HT-29 (cell line): ENCODE measurements around the gene CHRDL2. TPM values are rescaled to one million over a fixed set of nuclear protein-coding genes. Genes with fewer than 3 reads are reported as not detected.

ENCODE experiments used
- DNase-seq: peaks from one replicate; pipeline ENCODE4 v3.0.0-alpha.2; 2015; ENCODE audit warnings: low spot score
- total RNA-seq: library from RNA; depleted of rRNA; stranded (reverse); fragments of >200 nt; shearing (Covaris generic); gene quantifications from 2 replicates; pipeline ENCODE4 v1.2.3, GENCODE V29; 2014

Gene CHRDL2
- total RNA-seq, 1 experiment from 2014 or later, result not detected

- no peak for DNase-seq
These were observed 20.8 kb downstream of the CHRDL2 start for GRCh38 chr11:74710281-74710938.

- DNase-seq, result no peak
These were observed 22.1 kb downstream of the CHRDL2 start for GRCh38 chr11:74709175-74709574.

GRCh38 chr11:74707602-74708510 is 23.4 kb downstream of the CHRDL2 start:
- no peak for DNase-seq

GRCh38 chr11:74707182-74707581 is 24.0 kb downstream of the CHRDL2 start:
- no peak for DNase-seq

- no peak for DNase-seq
These were observed 28.0 kb downstream of the CHRDL2 start for GRCh38 chr11:74703211-74703610.

GRCh38 chr11:74702383-74703007 is 28.7 kb downstream of the CHRDL2 start:
- peak; percentile 82 for DNase-seq

GRCh38 chr11:74701351-74701750 is 29.9 kb downstream of the CHRDL2 start:
- peak; percentile 28 for DNase-seq

- DNase-seq, result no peak
These were observed 31.4 kb downstream of the CHRDL2 start for GRCh38 chr11:74699615-74700396.

GRCh38 chr11:74697722-74698121 is 33.5 kb downstream of the CHRDL2 start:
- DNase-seq, result no peak

GRCh38 chr11:74696939-74697675 is 34.1 kb downstream of the CHRDL2 start:
- DNase-seq, result no peak

- no peak for DNase-seq
These were observed 34.7 kb downstream of the CHRDL2 start for GRCh38 chr11:74696500-74696899.

GRCh38 chr11:74695705-74696280 is 35.4 kb downstream of the CHRDL2 start:
- DNase-seq, result no peak

GRCh38 chr11:74694136-74694930 is 36.9 kb downstream of the CHRDL2 start:
- peak; percentile 44 for DNase-seq

GRCh38 chr11:74693531-74693930 is 37.7 kb downstream of the CHRDL2 start:
- DNase-seq, result no peak

GRCh38 chr11:74691755-74692154 is 39.5 kb downstream of the CHRDL2 start:
- no peak for DNase-seq

GRCh38 chr11:74689666-74690065 is 41.6 kb downstream of the CHRDL2 start:
- DNase-seq, result no peak

- DNase-seq, result no peak
These were observed 43.8 kb downstream of the CHRDL2 start for GRCh38 chr11:74687237-74688023.

- no peak for DNase-seq
These were observed 44.4 kb downstream of the CHRDL2 start for GRCh38 chr11:74686792-74687191.

GRCh38 chr11:74685905-74686304 is 45.3 kb downstream of the CHRDL2 start:
- no peak for DNase-seq
